Measurements from ENCODE around the gene COL5A1. TPM values are rescaled to one million over a fixed set of nuclear protein-coding genes. Genes with fewer than 3 reads are reported as not detected.

The COL5A1 gene
- total and polyA plus RNA-seq, 11 donors: 7.6 to 91.3 (median 13.4) TPM

- Histone ChIP-seq H3K4me1 (no peaks in the 10 kb centered on the region), H3K4me3 (no peak overlapping the region), H3K27ac (no peak overlapping the region), H3K36me3 (no peaks in the 10 kb centered on the region), H3K9me3 (no peaks in the 10 kb centered on the region), H3K27me3 (peaks cover 0 to under 1% (median 0%) of the 10 kb centered on the region in 9 donors)
- DNase-seq (peak in 2 of 5 donors; percentile 13 to 16), ATAC-seq (no peak)
- intact Hi-C loops (cut with DNase I): no loop called here
- WGBS, 4 donors: 81 to 87% (median 82%) methylated on average over 18 to 21 of the region's 21 CpGs
- TF ChIP-seq CTCF (IDR thresholded peaks at IDR 0.05): no peak
- TF ChIP-seq POLR2A (IDR thresholded peaks at IDR 0.05): no peak
Observed at GRCh38 chr9:134629061-134629585, 12.5 kb upstream of the COL5A1 start.

- H3K27ac ChIP-seq: no peak overlapping the region
- no peaks in the 10 kb centered on the region for H3K9me3 ChIP-seq
- WGBS, 4 donors: 74 to 90% (median 84%) methylated on average over 10 to 16 of the region's 16 CpGs
- no peak overlapping the region for H3K4me3 ChIP-seq
- DNase-seq (peak in 2 of 5 donors; percentile 11 to 47), ATAC-seq (no peak)
- no peaks in the 10 kb centered on the region for H3K27me3 ChIP-seq
- intact Hi-C loops (cut with DNase I): no loop called here
- TF ChIP-seq CTCF (IDR thresholded peaks at IDR 0.05): no peak
- TF ChIP-seq POLR2A (IDR thresholded peaks at IDR 0.05): no peak
- no peaks in the 10 kb centered on the region for H3K4me1 ChIP-seq
- no peaks in the 10 kb centered on the region for H3K36me3 ChIP-seq
Observed at GRCh38 chr9:134629586-134630392, 11.8 kb upstream of the COL5A1 start.

- H3K27ac ChIP-seq: no peak overlapping the region
- intact Hi-C loops (cut with DNase I): no loop called here
- no peak overlapping the region for H3K4me3 ChIP-seq
- no peak for DNase-seq
- TF ChIP-seq CTCF (IDR thresholded peaks at IDR 0.05) (no peak), POLR2A (IDR thresholded peaks at IDR 0.05) (no peak)
- no peaks in the 10 kb centered on the region for H3K36me3 ChIP-seq
- H3K4me1 ChIP-seq: no peaks in the 10 kb centered on the region
- 90 to 96% (median 93%) methylated on average over 13 of the region's 13 CpGs for WGBS, 4 donors
- no peak for ATAC-seq
- H3K27me3 ChIP-seq: no peaks in the 10 kb centered on the region
- H3K9me3 ChIP-seq: no peaks in the 10 kb centered on the region
Observed at GRCh38 chr9:134630393-134630790, 11.2 kb upstream of the COL5A1 start.

GRCh38 chr9:134630861-134631260 is 10.7 kb upstream of the COL5A1 start:
- DNase-seq (peak in 2 of 5 donors; percentile 9 to 18), ATAC-seq (no peak)
- intact Hi-C loops (cut with DNase I): no loop called here
- WGBS, 4 donors: 92 to 95% (median 95%) methylated on average over 8 of the region's 8 CpGs
- no peaks in the 10 kb centered on the region for H3K36me3 ChIP-seq
- no peaks in the 10 kb centered on the region for H3K9me3 ChIP-seq
- H3K27me3 ChIP-seq: no peaks in the 10 kb centered on the region
- no peaks in the 10 kb centered on the region for H3K4me1 ChIP-seq
- no peak overlapping the region for H3K4me3 ChIP-seq
- TF ChIP-seq POLR2A (IDR thresholded peaks at IDR 0.05) (no peak), CTCF (IDR thresholded peaks at IDR 0.05) (no peak)
- no peak overlapping the region for H3K27ac ChIP-seq

Measured in heart left ventricle (tissue), 16 donors.